HepG2 (cell line): ENCODE data around the gene BET1. TPM values are rescaled to one million over a fixed set of nuclear protein-coding genes. Genes with fewer than 3 reads are reported as not detected.
A peak's percentile ranks its signal among the peaks of the same experiment; 100 is the strongest.

Experiments
- ARID4A ChIP-seq: sonication (generic); formaldehyde crosslinking; IDR thresholded peaks from 2 replicates; pipeline ENCODE4 v1.5.0; 2020; ENCODE audit warnings: mild to moderate bottlenecking, missing genetic modification reagents, borderline replicate concordance
- ATF7 ChIP-seq, 2 experiments: fragments of 450-650 bp in 1 of 2; sonication (generic) in 1 of 2; formaldehyde crosslinking in 1 of 2; IDR thresholded peaks; 2 replicates each; pipeline versions ENCODE4 v1.4.0 to v1.6.1; 2016 to 2020; ENCODE audit warnings: antibody characterized with exemption in 1 of 2, mild to moderate bottlenecking in 1 of 2, missing genetic modification reagents in 1 of 2
- HIVEP1 ChIP-seq: sonication (generic); formaldehyde crosslinking; IDR thresholded peaks from 2 replicates; pipeline ENCODE4 v1.4.0; 2020; ENCODE audit warnings: mild to moderate bottlenecking, missing genetic modification reagents
- HNRNPLL ChIP-seq: fragments of 200-400 bp; formaldehyde crosslinking; IDR thresholded peaks from 2 replicates; pipeline ENCODE4 v1.6.1; 2017; ENCODE audit warnings: mild to moderate bottlenecking, low read depth, low read length; ENCODE audit not compliant: poor library complexity, severe bottlenecking
- IRX3 ChIP-seq: sonication (generic); formaldehyde crosslinking; IDR thresholded peaks from 2 replicates; pipeline ENCODE4 v1.8.1; 2023; ENCODE audit warnings: mild to moderate bottlenecking, low read depth, missing genetic modification reagents, borderline replicate concordance
- MIXL1 ChIP-seq: IDR thresholded peaks from 2 replicates; pipeline ENCODE4 v1.6.1; 2016
- MLXIP ChIP-seq: sonication (generic); formaldehyde crosslinking; IDR thresholded peaks from 2 replicates; pipeline ENCODE4 v1.9.0; 2021; ENCODE audit warnings: missing genetic modification reagents, borderline replicate concordance
- RBM22 ChIP-seq: fragments of 200-400 bp; formaldehyde crosslinking; optimal IDR thresholded peaks from 2 replicates; pipeline ENCODE3; 2017; ENCODE audit warnings: mild to moderate bottlenecking, low read length, moderate library complexity
- RFXAP ChIP-seq: sonication (generic); formaldehyde crosslinking; IDR thresholded peaks from 2 replicates; pipeline ENCODE4 v1.4.0; 2020; ENCODE audit warnings: missing genetic modification reagents, borderline replicate concordance
- SAP130 ChIP-seq: IDR thresholded peaks from 2 replicates; pipeline ENCODE4 v1.6.1; 2016; ENCODE audit warnings: low read depth
- SMYD3 ChIP-seq: sonication (generic); formaldehyde crosslinking; IDR thresholded peaks from 2 replicates; pipeline ENCODE4 v1.8.1; 2023; ENCODE audit warnings: mild to moderate bottlenecking, missing genetic modification reagents
- SRY ChIP-seq: sonication (generic); formaldehyde crosslinking; IDR thresholded peaks from 2 replicates; pipeline ENCODE4 v1.8.0; 2022; ENCODE audit warnings: mild to moderate bottlenecking, missing genetic modification reagents
- TAF15 ChIP-seq: fragments of 200-400 bp; formaldehyde crosslinking; IDR thresholded peaks from one replicate; pipeline ENCODE4 v1.6.1; 2018; ENCODE audit warnings: mild to moderate bottlenecking, low read depth, low read length; ENCODE audit not compliant: poor library complexity, severe bottlenecking
- ZFP37 ChIP-seq: sonication (generic); formaldehyde crosslinking; IDR thresholded peaks from 2 replicates; pipeline ENCODE4 v1.4.0; 2020; ENCODE audit warnings: missing genetic modification reagents, borderline replicate concordance
- ZNF160 ChIP-seq: sonication (generic); formaldehyde crosslinking; IDR thresholded peaks from 2 replicates; pipeline ENCODE4 v1.8.0; 2022; ENCODE audit warnings: mild to moderate bottlenecking, inconsistent platforms, missing genetic modification reagents
- ZNF274 ChIP-seq: sonication (generic); formaldehyde crosslinking; IDR thresholded peaks from 2 replicates; pipeline ENCODE4 v1.5.1; 2020; ENCODE audit warnings: mild to moderate bottlenecking, missing genetic modification reagents
- ZNF350 ChIP-seq: sonication (generic); formaldehyde crosslinking; IDR thresholded peaks from 2 replicates; pipeline ENCODE4 v1.4.0; 2020; ENCODE audit warnings: mild to moderate bottlenecking, low read depth, missing genetic modification reagents, borderline replicate concordance
- ZNF383 ChIP-seq: sonication (generic); formaldehyde crosslinking; IDR thresholded peaks from 2 replicates; pipeline ENCODE4 v1.4.0; 2020; ENCODE audit warnings: missing genetic modification reagents, mild to moderate bottlenecking, borderline replicate concordance
- ZNF567 ChIP-seq: sonication (generic); formaldehyde crosslinking; IDR thresholded peaks from 2 replicates; pipeline ENCODE4 v1.8.1; 2023; ENCODE audit warnings: mild to moderate bottlenecking, missing genetic modification reagents, borderline replicate concordance
- ZNF615 ChIP-seq: sonication (generic); formaldehyde crosslinking; IDR thresholded peaks from 2 replicates; pipeline ENCODE4 v1.5.0; 2020; ENCODE audit warnings: mild to moderate bottlenecking, missing genetic modification reagents, borderline replicate concordance
- ZNF713 ChIP-seq: sonication (generic); formaldehyde crosslinking; IDR thresholded peaks from 2 replicates; pipeline ENCODE4 v1.4.0; 2020; ENCODE audit warnings: mild to moderate bottlenecking, missing genetic modification reagents
- polyA plus RNA-seq, 8 experiments: library from polyadenylated mRNA; depleted of rRNA in 3 of 8; stranded (reverse) in 7 of 8; unstranded in 1 of 8; fragments of >200 nt; fragmentation: Illumina TruSeq in 4 of 8; extraction: Trizol in 4 of 8; gene quantifications; 2 replicates each; pipeline versions ENCODE4 v1.2.1 to v1.2.3, GENCODE V29; 2011 to 2016; ENCODE audit warnings: low read depth in 4 of 8, missing spikeins in 1 of 8, mixed read lengths in 1 of 8; ENCODE audit not compliant: insufficient read depth in 1 of 8
- total RNA-seq, 5 experiments: library from RNA; depleted of rRNA; stranded (reverse); fragments of >200 nt; fragmentation: Illumina TruSeq; extraction: Trizol; gene quantifications; 2 replicates each; pipeline ENCODE4 v1.2.3, GENCODE V29; 2016; ENCODE audit warnings: low read depth in 1 of 5

The BET1 gene
- total and polyA plus RNA-seq, 2 of the 13 experiments (the other 11 are each of a cell fraction or from before 2014, with no cell fraction given): 23.8 to 33.7 TPM

- TF ChIP-seq ZNF615 (CRISPR knock-in tag) (peak; percentile 55; the same call in 1 of the 2 replicates), ZNF274 (CRISPR knock-in tag) (peak; percentile 85; the same call in 1 of the 2 replicates), ZNF160 (no peak; the same call in 1 of the 2 replicates), ATF7 (IDR thresholded peaks at IDR 0.05) (no peak), ATF7 (CRISPR knock-in tag; IDR thresholded peaks at IDR 0.05) (0 out of 2 replicates have a peak, but pooled peaks have one; percentile 35), RBM22 (no peak), IRX3 (no peak), MLXIP (CRISPR knock-in tag) (no peak), ZNF383 (CRISPR knock-in tag) (peak; percentile 63; the same call in 1 of the 2 replicates), ZNF567 (CRISPR knock-in tag) (no peak), ZNF713 (no peak), ZNF350 (CRISPR knock-in tag) (peak; percentile 90), TAF15 (no peak), ARID4A (CRISPR knock-in tag) (peak; percentile 85; the same call in 1 of the 2 replicates), RFXAP (CRISPR knock-in tag) (peak; percentile 84; the same call in 1 of the 2 replicates), HIVEP1 (CRISPR knock-in tag) (0 out of 2 replicates have a peak, but pooled peaks have one; percentile 41), SRY (CRISPR knock-in tag) (peak; percentile 65; the same call in 1 of the 2 replicates), SAP130 (CRISPR knock-in tag) (peak; percentile 93), ZFP37 (CRISPR knock-in tag) (peak; percentile 17; the same call in 1 of the 2 replicates), SMYD3 (0 out of 2 replicates have a peak, but pooled peaks have one; percentile 15), HNRNPLL (peak; percentile 36), MIXL1 (CRISPR knock-in tag) (peak; percentile 73)
These were observed at the start of gene BET1 (continued) for GRCh38 chr7:94004024-94004951.
